NB4 (cell line): ENCODE data around the gene MGAT3.
A peak's percentile ranks its signal among the peaks of the same experiment; 100 is the strongest.

Experiments
- DNase-seq: peaks from one replicate; pipeline ENCODE4 v3.0.0; 2010; ENCODE audit warnings: low read depth
- H3K4me3 ChIP-seq: one replicate; pipeline ENCODE4 v1.5.1; 2011; ENCODE audit warnings: mild to moderate bottlenecking, low read depth, low read length, moderate library complexity
- MYC ChIP-seq: IDR thresholded peaks from 2 replicates; pipeline ENCODE4 v1.6.1; 2011; ENCODE audit warnings: low read depth, low read length
- POLR2A ChIP-seq: IDR thresholded peaks from 2 replicates; pipeline ENCODE4 v1.6.1; 2011; ENCODE audit warnings: mild to moderate bottlenecking; ENCODE audit not compliant: insufficient read length; ENCODE audit errors: extremely low read depth
- TF ChIP-seq, protein P1 (sequence below): IDR thresholded peaks from 2 replicates; pipeline ENCODE4 v1.6.1; 2011; ENCODE audit warnings: low read depth, low read length
- TF ChIP-seq, protein P2 (sequence below): IDR thresholded peaks from one replicate; pipeline ENCODE4 v1.5.1; 2012; ENCODE audit warnings: low read depth, low read length

Gene MGAT3

DNA sequence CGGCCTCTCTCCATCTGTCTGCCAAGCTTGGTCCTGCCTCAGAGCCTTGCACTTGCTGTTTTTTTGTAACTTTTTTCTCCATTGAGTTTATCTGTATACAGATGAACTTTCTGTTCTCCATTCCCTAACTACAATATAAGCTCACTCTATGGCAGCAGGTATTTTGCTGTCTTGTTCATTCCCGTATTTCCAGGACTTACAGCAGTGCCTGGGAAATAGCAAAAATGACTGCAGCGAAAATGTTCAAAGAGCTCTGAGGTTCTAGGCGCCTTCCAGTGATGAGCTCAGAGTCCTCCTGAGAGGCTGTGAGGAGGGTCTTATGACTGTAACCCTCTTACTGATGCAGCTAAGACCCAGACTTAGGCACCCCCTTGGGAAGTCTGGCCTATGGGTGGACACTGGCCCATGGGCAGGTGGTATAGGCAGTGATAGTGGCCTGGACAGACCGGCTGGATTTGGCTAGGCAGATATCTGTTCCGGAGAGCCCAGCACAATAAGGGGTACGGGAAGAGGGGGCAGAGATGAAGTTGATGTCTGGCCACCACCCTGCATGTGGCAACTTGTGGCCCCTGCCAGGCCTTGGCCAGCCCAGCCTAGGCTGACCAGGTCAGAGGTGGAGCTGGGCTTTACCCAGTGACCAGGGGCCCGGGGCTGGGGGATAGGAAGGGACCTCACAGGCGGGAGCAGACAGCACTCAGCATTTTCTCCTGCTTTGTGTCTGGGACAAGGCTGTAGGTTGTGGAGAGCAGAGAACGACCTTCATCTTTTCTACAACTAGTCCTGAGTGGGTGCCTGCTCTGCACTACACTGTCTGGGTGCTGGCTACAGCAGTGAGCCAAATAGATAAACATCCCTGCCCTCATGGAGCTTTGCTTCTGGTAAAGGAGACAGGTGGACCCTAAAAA, 68.2 kb downstream of the MGAT3 start:
- no peak for DNase-seq
- H3K4me3 ChIP-seq = peak overlapping the region; percentile 11
- TF ChIP-seq, protein P1, sequence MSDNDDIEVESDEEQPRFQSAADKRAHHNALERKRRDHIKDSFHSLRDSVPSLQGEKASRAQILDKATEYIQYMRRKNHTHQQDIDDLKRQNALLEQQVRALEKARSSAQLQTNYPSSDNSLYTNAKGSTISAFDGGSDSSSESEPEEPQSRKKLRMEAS = no peak
- TF ChIP-seq POLR2A = no peak
- TF ChIP-seq, protein P2, sequence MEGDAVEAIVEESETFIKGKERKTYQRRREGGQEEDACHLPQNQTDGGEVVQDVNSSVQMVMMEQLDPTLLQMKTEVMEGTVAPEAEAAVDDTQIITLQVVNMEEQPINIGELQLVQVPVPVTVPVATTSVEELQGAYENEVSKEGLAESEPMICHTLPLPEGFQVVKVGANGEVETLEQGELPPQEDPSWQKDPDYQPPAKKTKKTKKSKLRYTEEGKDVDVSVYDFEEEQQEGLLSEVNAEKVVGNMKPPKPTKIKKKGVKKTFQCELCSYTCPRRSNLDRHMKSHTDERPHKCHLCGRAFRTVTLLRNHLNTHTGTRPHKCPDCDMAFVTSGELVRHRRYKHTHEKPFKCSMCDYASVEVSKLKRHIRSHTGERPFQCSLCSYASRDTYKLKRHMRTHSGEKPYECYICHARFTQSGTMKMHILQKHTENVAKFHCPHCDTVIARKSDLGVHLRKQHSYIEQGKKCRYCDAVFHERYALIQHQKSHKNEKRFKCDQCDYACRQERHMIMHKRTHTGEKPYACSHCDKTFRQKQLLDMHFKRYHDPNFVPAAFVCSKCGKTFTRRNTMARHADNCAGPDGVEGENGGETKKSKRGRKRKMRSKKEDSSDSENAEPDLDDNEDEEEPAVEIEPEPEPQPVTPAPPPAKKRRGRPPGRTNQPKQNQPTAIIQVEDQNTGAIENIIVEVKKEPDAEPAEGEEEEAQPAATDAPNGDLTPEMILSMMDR = no peak
- TF ChIP-seq MYC = no peak

DNA sequence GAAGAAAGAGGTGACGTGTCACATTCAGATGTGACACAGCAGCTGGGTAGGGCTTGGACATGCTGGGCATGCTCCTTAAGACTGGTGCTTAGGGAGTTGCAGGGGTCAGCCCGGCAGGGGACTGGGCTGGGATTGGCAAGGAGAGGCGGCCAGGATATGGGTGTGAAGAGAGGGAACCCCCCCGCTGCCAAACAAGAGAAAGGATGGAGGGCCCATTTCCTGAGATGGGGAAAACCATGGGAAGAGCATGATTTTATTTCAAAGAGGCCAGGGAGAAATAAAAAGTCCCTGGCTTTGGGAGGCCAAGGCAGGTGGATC, 68.8 kb downstream of the MGAT3 start:
- TF ChIP-seq MYC = no peak
- TF ChIP-seq POLR2A = no peak
- TF ChIP-seq, protein P1 = no peak
- TF ChIP-seq, protein P2 = no peak
- no peak overlapping the region for H3K4me3 ChIP-seq
- DNase-seq = no peak

DNA sequence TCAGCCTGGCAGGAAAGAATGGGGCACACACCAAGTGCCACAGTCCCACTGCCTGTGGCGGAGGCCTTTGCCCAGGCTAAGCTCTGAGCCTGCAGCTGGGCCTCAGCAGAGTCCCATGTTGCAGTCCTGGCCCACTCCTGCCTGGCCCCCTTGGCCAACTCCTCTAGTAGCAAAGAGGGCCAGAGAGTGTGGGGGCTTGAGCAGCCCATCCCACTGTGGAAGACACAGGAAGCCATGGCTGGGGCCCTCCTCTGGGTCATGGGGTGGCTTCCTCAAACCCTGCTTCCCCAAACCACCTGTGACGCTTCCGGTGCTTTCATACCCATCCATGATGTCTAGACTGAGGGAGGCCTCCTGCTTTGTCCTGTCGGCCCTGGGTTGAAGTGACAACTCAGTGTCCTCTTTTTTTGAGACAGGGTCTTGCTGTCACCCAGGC, 69.9 kb downstream of the MGAT3 start:
- DNase-seq = peak; percentile 58
- no peak overlapping the region for H3K4me3 ChIP-seq
- TF ChIP-seq, protein P1 = no peak
- TF ChIP-seq MYC (no peak), POLR2A (no peak)
- TF ChIP-seq, protein P2 = no peak

DNA sequence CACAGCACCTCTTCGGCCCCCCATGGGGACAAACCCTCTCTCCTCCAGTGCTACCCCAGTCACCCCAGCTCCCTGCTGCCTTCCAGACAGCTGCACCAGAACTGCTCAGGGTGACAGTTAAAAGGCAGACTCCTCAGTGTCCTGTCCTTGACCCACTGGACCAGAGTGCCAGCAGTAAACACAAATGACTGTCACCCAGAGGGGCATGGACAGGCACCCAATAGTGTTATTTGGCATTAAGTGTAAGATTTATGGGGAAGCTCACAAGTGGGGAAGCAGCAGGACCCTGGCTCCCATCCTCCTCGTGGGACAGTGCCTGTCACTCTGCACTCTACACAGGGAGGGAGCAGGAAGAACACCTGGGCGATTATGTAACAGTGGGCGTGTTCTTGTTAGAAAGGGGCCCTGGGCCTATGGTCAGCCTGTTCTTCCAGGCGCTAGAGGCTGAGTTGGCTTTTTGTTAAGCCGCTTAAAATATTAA, 70.7 kb downstream of the MGAT3 start:
- TF ChIP-seq, protein P2 = no peak
- TF ChIP-seq POLR2A = no peak
- TF ChIP-seq, protein P1 = no peak
- no peak for TF ChIP-seq MYC
- no peak for DNase-seq
- H3K4me3 ChIP-seq = no peak overlapping the region

DNA sequence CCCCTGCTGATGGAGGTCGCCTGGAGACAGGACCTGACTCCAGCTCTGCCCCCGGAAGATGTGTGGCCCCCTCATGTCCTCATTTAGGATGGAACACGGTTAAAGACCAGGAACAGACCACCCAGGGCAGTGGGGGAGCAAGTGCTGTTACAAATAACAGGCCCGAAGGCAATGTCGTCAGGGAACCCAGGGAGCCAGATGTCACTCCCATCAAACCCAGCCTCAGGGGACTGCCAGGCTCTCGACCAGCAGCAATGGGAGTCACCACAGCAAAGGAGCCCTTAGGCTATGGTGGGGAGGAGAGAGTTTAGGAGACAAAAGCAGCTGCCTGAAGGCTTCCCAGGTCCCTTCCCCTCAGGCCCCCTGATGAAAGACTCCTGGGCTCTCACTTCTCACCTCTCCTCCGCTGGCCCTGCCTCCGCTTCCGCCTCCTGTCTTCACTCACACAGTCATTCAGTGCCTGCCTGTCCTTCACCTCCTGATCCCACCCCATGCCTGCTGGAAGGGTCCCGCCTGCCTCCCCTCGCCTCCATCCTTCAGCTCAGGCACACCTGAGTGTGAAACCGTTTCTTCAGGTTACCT, 71.4 kb downstream of the MGAT3 start:
- TF ChIP-seq, protein P2 = no peak
- TF ChIP-seq POLR2A (no peak), MYC (no peak)
- TF ChIP-seq, protein P1 = no peak
- no peak overlapping the region for H3K4me3 ChIP-seq
- no peak for DNase-seq
